Activated T-helper 1 cell treated with anti-CD3 and anti-CD28 coated beads, Interleukin-2, amount 50 U/mL, for 16 hours (primary cell): ENCODE results near the gene RAB7A.

Source experiments
- DNase-seq, 2 donors: peaks; one replicate each; pipeline ENCODE4 v3.0.0-alpha.2; 2020; ENCODE audit warnings: low read depth in 1 of 2, low spot score in 1 of 2

RAB7A gene

GRCh38 chr3:128726023-128727016, at the start of gene RAB7A:
TSS of gene RAB7A (plus strand) at chr3:128726183. CDS start at chr3:128795368, 69,185 bp downstream.
- DNase-seq, result peak; percentile 93 to 94

GRCh38 chr3:128679338-128679737, 46.6 kb upstream of the RAB7A start:
- DNase-seq, result no peak

- peak; percentile 96 to 99 for DNase-seq
Observed at GRCh38 chr3:128680603-128681368, 45.2 kb upstream of the RAB7A start.

GRCh38 chr3:128681369-128681829, 44.6 kb upstream of the RAB7A start:
- DNase-seq, result no peak

- DNase-seq, result no peak
Observed at GRCh38 chr3:128683957-128684356, 42.0 kb upstream of the RAB7A start.

GRCh38 chr3:128684986-128685726, 40.8 kb upstream of the RAB7A start:
- DNase-seq, result no peak

GRCh38 chr3:128686465-128686864, 39.5 kb upstream of the RAB7A start:
- no peak for DNase-seq

GRCh38 chr3:128689060-128689459, 36.9 kb upstream of the RAB7A start:
- DNase-seq, result no peak

- DNase-seq, result no peak
Observed at GRCh38 chr3:128693696-128694095, 32.3 kb upstream of the RAB7A start.

GRCh38 chr3:128697341-128697740, 28.6 kb upstream of the RAB7A start:
- no peak for DNase-seq

- no peak for DNase-seq
Observed at GRCh38 chr3:128698211-128699047, 27.6 kb upstream of the RAB7A start.

GRCh38 chr3:128701342-128702212, 24.4 kb upstream of the RAB7A start:
- DNase-seq, result no peak

- DNase-seq, result no peak
Observed at GRCh38 chr3:128702391-128702790, 23.6 kb upstream of the RAB7A start.

- DNase-seq, result no peak
Observed at GRCh38 chr3:128703561-128703960, 22.4 kb upstream of the RAB7A start.

GRCh38 chr3:128706086-128706615, 19.8 kb upstream of the RAB7A start:
- DNase-seq, result no peak

- DNase-seq, result no peak
Observed at GRCh38 chr3:128707928-128708494, 18.0 kb upstream of the RAB7A start.

- DNase-seq, result no peak
Observed at GRCh38 chr3:128709038-128709437, 16.9 kb upstream of the RAB7A start.

- no peak for DNase-seq
Observed at GRCh38 chr3:128709506-128710210, 16.3 kb upstream of the RAB7A start.
